ENCODE results near the gene ACO1. TPM values are rescaled to one million over a fixed set of nuclear protein-coding genes. Genes with fewer than 3 reads are reported as not detected.
A peak's percentile ranks its signal among the peaks of the same experiment; 100 is the strongest.

Gene ACO1
- total RNA-seq, 4 donors from 2014 or later, result 33.7 to 62.4 (median 45.4) TPM

DNA sequence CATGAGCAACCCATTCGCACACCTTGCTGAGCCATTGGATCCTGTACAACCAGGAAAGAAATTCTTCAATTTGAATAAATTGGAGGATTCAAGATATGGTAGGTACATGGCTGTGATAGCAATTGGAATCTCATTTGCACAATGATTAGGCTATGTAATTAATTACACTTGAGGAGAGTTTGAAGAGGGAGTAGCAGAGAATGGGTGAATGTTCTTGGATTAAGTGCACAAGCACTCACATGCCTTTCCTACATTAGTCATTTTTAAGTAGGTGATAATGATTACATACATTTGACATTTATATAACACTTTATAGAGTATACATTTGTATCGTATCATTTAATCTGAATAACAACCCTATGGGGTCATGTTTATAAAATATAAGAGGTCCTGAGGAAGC, 21.1 kb downstream of the ACO1 start:
- Histone ChIP-seq H3K9me3 (peaks cover 0 to 9% (median 0%) of the 10 kb centered on the region in 4 donors), H3K36me3 (peaks cover 0 to 63% (median 3%) of the 10 kb centered on the region in 3 donors), H3K27me3 (no peaks in the 10 kb centered on the region), H3K4me1 (peaks cover 0 to 6% (median 0%) of the 10 kb centered on the region in 4 donors), H3K27ac (no peak overlapping the region), H3K4me3 (no peak overlapping the region)
- DNase-seq (ENCODE audit: low spot score in 2 of 2), result no peak
- 93% methylated on average over 2 of the region's 2 CpGs for WGBS, 2 donors
- TF ChIP-seq EP300 (IDR thresholded peaks at IDR 0.05) (no peak), POLR2A (IDR thresholded peaks at IDR 0.05) (no peak)
- TF ChIP-seq, protein P1, sequence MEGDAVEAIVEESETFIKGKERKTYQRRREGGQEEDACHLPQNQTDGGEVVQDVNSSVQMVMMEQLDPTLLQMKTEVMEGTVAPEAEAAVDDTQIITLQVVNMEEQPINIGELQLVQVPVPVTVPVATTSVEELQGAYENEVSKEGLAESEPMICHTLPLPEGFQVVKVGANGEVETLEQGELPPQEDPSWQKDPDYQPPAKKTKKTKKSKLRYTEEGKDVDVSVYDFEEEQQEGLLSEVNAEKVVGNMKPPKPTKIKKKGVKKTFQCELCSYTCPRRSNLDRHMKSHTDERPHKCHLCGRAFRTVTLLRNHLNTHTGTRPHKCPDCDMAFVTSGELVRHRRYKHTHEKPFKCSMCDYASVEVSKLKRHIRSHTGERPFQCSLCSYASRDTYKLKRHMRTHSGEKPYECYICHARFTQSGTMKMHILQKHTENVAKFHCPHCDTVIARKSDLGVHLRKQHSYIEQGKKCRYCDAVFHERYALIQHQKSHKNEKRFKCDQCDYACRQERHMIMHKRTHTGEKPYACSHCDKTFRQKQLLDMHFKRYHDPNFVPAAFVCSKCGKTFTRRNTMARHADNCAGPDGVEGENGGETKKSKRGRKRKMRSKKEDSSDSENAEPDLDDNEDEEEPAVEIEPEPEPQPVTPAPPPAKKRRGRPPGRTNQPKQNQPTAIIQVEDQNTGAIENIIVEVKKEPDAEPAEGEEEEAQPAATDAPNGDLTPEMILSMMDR (IDR thresholded peaks at IDR 0.05), result no peak

DNA sequence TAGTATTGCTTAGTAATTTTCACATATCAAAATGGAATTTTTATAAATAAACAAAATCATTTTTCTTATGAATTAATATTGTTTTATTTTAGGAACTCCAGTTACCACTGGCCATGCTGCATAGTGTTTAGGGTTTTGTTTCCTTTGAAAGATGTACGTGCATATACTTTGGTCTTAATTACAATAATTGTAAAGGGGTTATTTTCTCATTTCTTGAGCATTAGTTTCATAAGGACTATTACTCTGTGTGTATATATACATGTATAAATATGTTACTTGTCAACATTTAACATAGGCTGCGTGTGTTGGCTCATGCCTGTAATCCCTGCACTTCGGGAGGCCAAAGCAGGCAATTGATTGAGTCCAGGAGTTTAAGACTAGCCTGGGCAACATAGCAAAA, 21.6 kb downstream of the ACO1 start:
- H3K36me3 ChIP-seq, result peaks cover 0 to 69% (median 3%) of the 10 kb centered on the region in 3 donors

DNA sequence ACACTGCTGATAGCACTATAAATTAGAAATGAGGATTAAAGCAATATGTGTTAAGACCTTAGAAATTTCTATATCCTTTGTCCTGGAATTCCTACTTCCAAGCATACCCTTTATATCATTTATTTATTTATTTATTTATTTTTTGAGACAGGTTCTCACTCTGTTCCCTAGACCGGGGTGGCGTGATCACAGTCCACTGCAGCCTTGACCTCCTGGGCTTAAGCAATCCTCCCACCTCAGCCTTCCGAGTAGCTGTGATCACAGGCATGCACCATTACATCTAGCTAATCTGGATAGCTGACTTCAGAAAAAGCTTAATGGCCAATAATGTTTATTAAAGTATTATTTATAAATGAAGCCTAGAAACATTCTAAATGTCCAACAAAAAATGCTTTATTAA, 27.3 kb downstream of the ACO1 start:
- no peaks in the 10 kb centered on the region for H3K27me3 ChIP-seq
- 94 to 97% methylated on average over 3 of the region's 3 CpGs for WGBS, 2 donors
- H3K27ac ChIP-seq, result no peak overlapping the region
- H3K4me3 ChIP-seq, result no peak overlapping the region
- no peaks in the 10 kb centered on the region for H3K4me1 ChIP-seq
- H3K9me3 ChIP-seq, result no peaks in the 10 kb centered on the region
- TF ChIP-seq EP300 (IDR thresholded peaks at IDR 0.05) (no peak), POLR2A (IDR thresholded peaks at IDR 0.05) (no peak)
- TF ChIP-seq, protein P1 (IDR thresholded peaks at IDR 0.05), result no peak
- no peak for DNase-seq (ENCODE audit: low spot score in 2 of 2)
- H3K36me3 ChIP-seq, result peaks cover 0 to 88% (median 3%) of the 10 kb centered on the region in 3 donors

More for the DNA sequence above, 21.6 kb downstream of the ACO1 start:
- peaks cover 0 to 9% (median 0%) of the 10 kb centered on the region in 4 donors for H3K9me3 ChIP-seq
- H3K4me3 ChIP-seq, result no peak overlapping the region
- peaks cover 0 to 6% (median 0%) of the 10 kb centered on the region in 4 donors for H3K4me1 ChIP-seq
- TF ChIP-seq POLR2A (IDR thresholded peaks at IDR 0.05) (no peak), EP300 (IDR thresholded peaks at IDR 0.05) (no peak)
- TF ChIP-seq, protein P1 (IDR thresholded peaks at IDR 0.05), result no peak
- 97 to 98% methylated on average over 3 of the region's 3 CpGs for WGBS, 2 donors
- H3K27ac ChIP-seq, result no peak overlapping the region
- H3K27me3 ChIP-seq, result no peaks in the 10 kb centered on the region
- DNase-seq (ENCODE audit: low spot score in 2 of 2), result no peak

DNA sequence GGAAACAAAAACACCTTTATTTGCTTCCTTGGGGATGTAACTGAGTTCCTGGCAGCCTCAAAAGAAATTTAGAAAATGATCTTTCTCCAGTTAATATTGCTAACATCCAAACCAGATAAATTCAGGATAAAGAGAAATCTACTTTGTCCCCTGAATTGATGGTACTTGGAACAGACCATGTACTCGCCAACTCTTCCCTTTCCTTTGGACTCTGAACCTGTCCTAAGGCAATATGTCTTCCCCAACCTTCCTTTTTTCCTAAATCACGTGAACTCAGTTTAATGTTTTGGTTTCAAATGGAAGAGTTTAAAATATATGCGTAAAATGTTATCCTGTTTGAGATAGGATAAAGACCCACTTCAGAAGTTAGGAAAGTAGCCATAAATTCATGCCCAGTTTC, 28.0 kb downstream of the ACO1 start:
- no peak overlapping the region for H3K27ac ChIP-seq
- no peak for TF ChIP-seq POLR2A (IDR thresholded peaks at IDR 0.05)
- TF ChIP-seq, protein P1 (IDR thresholded peaks at IDR 0.05), result no peak
- no peak for TF ChIP-seq EP300 (IDR thresholded peaks at IDR 0.05)
- H3K27me3 ChIP-seq, result no peaks in the 10 kb centered on the region
- no peaks in the 10 kb centered on the region for H3K9me3 ChIP-seq
- WGBS, 2 donors, result 62 to 99% methylated on average over 3 of the region's 3 CpGs
- no peaks in the 10 kb centered on the region for H3K4me1 ChIP-seq
- DNase-seq (ENCODE audit: low spot score in 2 of 2), result no peak
- H3K36me3 ChIP-seq, result peaks cover 0 to 88% (median 3%) of the 10 kb centered on the region in 3 donors
- H3K4me3 ChIP-seq, result no peak overlapping the region

DNA sequence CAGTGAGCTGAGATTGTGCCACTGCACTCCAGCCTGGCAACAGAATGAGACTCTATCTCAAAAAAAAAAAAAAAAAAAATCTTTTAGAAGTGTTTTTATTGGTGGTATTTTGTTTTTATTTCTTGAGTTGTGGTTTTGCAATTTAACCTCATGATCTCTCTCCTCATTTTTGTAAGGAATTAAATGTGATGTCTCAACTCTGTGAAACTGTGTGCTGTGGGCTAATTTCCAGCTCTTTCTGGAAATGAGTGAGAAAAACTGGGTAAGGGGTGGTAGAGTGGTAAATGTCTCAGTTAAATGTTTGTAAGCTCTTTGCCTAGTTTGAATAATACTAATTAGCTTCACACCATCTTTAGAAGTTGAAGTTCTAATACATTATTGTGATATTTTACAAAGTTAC, 29.0 kb downstream of the ACO1 start:
- peak in 1 of 2 donors; percentile 19 for DNase-seq (ENCODE audit: low spot score in 2 of 2)
- Histone ChIP-seq H3K27ac (peak overlapping the region in 2 of 4 donors; percentile 61 to 62), H3K36me3 (peaks cover 0 to 88% (median 3%) of the 10 kb centered on the region in 3 donors), H3K9me3 (no peaks in the 10 kb centered on the region), H3K4me3 (no peak overlapping the region), H3K27me3 (no peaks in the 10 kb centered on the region), H3K4me1 (no peaks in the 10 kb centered on the region)
- TF ChIP-seq EP300 (IDR thresholded peaks at IDR 0.05) (peak in 1 of 2 donors; percentile 40), POLR2A (IDR thresholded peaks at IDR 0.05) (no peak)

DNA sequence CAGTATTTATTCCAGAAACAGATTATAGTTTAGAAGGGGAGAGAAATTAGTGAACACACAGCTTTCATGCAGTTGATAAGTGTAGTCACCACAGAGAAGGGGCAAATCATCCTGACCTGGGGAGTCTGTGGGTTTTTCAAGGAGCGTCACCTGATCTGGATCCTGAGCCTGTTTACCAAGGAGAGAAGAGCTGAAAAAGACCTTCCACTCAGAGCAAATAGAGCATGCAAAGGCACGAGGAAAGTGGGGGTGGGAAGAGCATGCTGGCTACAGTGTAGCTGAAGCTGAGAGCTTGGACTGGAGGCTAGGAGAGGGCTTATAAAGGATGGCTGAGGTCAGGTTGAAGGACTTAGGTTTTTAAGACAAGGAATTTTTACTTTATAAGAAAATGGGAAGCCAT, 30.4 kb downstream of the ACO1 start:
- peaks cover 0 to 86% (median 3%) of the 10 kb centered on the region in 3 donors for H3K36me3 ChIP-seq
- H3K27me3 ChIP-seq, result no peaks in the 10 kb centered on the region
- WGBS, 2 donors, result 85 to 94% methylated on average over 2 of the region's 2 CpGs
- no peak overlapping the region for H3K27ac ChIP-seq
- TF ChIP-seq, protein P1 (IDR thresholded peaks at IDR 0.05), result no peak
- no peak for TF ChIP-seq EP300 (IDR thresholded peaks at IDR 0.05)
- TF ChIP-seq POLR2A (IDR thresholded peaks at IDR 0.05), result no peak
- H3K4me1 ChIP-seq, result no peaks in the 10 kb centered on the region
- DNase-seq (ENCODE audit: low spot score in 2 of 2), result no peak
- H3K9me3 ChIP-seq, result no peaks in the 10 kb centered on the region
- no peak overlapping the region for H3K4me3 ChIP-seq
